ENCODE measurements around the gene ATP7A. TPM values are rescaled to one million over a fixed set of nuclear protein-coding genes. Genes with fewer than 3 reads are reported as not detected.

ATP7A gene
- total RNA-seq, 8 experiments from 2014 or later = 6.0 to 13.3 (median 8.1) TPM

DNA sequence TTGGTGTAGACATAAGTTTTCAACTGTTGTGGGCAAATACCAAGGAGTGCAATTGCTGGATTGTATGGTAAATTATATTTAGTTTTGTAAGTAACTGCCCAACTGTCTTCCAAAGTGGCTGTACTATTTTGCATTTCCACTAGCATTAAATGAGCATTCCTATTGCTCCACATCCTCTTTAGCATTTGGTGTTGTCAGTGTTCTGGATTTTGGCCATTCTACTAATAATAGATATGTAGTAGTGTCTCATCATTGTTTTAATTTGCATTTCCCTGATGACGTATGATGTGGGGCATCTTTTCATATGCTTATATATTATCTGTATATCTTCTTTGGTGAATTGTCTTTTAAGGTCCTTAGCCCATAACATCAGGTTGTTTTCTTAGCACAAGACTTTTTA is 41.7 kb downstream of the ATP7A start:
- 0 to 100% (median 18%) methylated on average over 1 of the region's 1 CpG; no CpG with 5 or more reads in 4 of the 10 experiments for WGBS, 10 experiments
- Histone ChIP-seq H3K4me3 (no peak overlapping the region), H3K4me1 (replicated peaks in 1 of 2) (no peaks in the 10 kb centered on the region), H3K27ac (no peak overlapping the region)
- ATAC-seq (replicated peaks in 6 of 8) = peak in 2 of 8 experiments; percentile 83 to 91
- in situ Hi-C loops (cut with MboI; ENCODE audit: low pct_unique_long_range_greater_than_20kb in 2 of 9, low sequenced_read_pairs in 9 of 9, unreplicated experiment in 9 of 9) = no loop called here

DNA sequence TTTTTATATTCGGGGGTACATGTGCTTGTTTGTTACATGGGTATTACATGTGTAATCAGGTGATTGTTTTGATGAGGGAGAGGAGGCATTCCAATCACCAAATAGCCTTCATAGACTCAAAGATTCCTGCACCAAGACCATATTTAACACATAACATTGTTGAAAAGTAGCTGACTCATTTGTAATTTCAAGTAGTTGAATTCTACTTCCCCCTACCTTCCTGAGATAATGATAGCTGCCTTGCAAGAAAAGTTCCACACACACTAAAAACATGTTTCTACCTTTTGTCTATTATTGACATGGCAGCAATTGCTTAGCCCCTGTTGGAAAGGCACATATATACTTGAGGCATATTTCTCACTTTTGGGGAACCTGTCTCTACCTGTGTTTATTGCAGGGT is 42.8 kb downstream of the ATP7A start:
- Histone ChIP-seq H3K4me1 (replicated peaks in 1 of 2) (no peaks in the 10 kb centered on the region), H3K4me3 (no peak overlapping the region), H3K27ac (no peak overlapping the region)
- in situ Hi-C loops (cut with MboI; ENCODE audit: low pct_unique_long_range_greater_than_20kb in 2 of 9, low sequenced_read_pairs in 9 of 9, unreplicated experiment in 9 of 9) = no loop called here
- WGBS, 10 experiments = 14 to 100% (median 49%) methylated on average over 1 of the region's 1 CpG; no CpG with 5 or more reads in 6 of the 10 experiments
- no peak for ATAC-seq (replicated peaks in 6 of 8)

DNA sequence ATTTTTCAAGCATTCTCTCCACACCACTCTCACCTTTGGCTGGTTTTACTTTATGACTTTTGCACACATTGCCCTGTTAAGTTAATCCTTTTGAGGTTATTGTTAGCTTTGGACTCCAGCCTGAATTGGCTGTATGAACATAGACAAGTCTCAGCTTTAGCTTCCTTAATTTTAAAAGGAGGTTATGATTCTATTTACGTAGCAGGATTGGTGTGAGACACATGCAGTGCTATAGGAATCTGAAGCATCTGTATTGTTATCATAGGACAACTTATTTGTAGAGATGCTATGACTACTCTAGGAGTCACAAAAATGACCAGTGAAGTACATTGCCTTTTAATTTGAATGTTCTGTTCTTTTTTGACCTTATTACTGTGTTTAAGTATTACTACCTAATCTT is 43.2 kb downstream of the ATP7A start:
- no peak for ATAC-seq (replicated peaks in 6 of 8)
- in situ Hi-C loops (cut with MboI; ENCODE audit: low pct_unique_long_range_greater_than_20kb in 2 of 9, low sequenced_read_pairs in 9 of 9, unreplicated experiment in 9 of 9) = no loop called here
- WGBS, 10 experiments = 40% methylated on average over 1 of the region's 1 CpG; no CpG with 5 or more reads in 9 of the 10 experiments
- no peak overlapping the region for H3K27ac ChIP-seq
- H3K4me1 ChIP-seq (replicated peaks in 1 of 2) = no peaks in the 10 kb centered on the region
- no peak overlapping the region for H3K4me3 ChIP-seq

- Histone ChIP-seq H3K27ac (no peak overlapping the region), H3K4me1 (replicated peaks in 1 of 2) (no peaks in the 10 kb centered on the region), H3K4me3 (no peak overlapping the region)
- ATAC-seq (replicated peaks in 6 of 8) = no peak
- in situ Hi-C loops (cut with MboI; ENCODE audit: low pct_unique_long_range_greater_than_20kb in 2 of 9, low sequenced_read_pairs in 9 of 9, unreplicated experiment in 9 of 9) = no loop called here
- WGBS, 10 experiments = 0 to 50% (median 42%) methylated on average over 1 of the region's 1 CpG; no CpG with 5 or more reads in 6 of the 10 experiments
Observed at GRCh38 chrX:77960567-77960966, 50.1 kb downstream of the ATP7A start.

GRCh38 chrX:77961063-77961462 is 50.6 kb downstream of the ATP7A start:
- no peak overlapping the region for H3K27ac ChIP-seq
- no peak overlapping the region for H3K4me3 ChIP-seq
- WGBS, 10 experiments = 40 to 100% (median 96%) methylated on average over 1 to 2 of the region's 2 CpGs; no CpG with 5 or more reads in 4 of the 10 experiments
- in situ Hi-C loops (cut with MboI; ENCODE audit: low pct_unique_long_range_greater_than_20kb in 2 of 9, low sequenced_read_pairs in 9 of 9, unreplicated experiment in 9 of 9) = no loop called here
- no peaks in the 10 kb centered on the region for H3K4me1 ChIP-seq (replicated peaks in 1 of 2)
- ATAC-seq (replicated peaks in 6 of 8) = no peak

DNA sequence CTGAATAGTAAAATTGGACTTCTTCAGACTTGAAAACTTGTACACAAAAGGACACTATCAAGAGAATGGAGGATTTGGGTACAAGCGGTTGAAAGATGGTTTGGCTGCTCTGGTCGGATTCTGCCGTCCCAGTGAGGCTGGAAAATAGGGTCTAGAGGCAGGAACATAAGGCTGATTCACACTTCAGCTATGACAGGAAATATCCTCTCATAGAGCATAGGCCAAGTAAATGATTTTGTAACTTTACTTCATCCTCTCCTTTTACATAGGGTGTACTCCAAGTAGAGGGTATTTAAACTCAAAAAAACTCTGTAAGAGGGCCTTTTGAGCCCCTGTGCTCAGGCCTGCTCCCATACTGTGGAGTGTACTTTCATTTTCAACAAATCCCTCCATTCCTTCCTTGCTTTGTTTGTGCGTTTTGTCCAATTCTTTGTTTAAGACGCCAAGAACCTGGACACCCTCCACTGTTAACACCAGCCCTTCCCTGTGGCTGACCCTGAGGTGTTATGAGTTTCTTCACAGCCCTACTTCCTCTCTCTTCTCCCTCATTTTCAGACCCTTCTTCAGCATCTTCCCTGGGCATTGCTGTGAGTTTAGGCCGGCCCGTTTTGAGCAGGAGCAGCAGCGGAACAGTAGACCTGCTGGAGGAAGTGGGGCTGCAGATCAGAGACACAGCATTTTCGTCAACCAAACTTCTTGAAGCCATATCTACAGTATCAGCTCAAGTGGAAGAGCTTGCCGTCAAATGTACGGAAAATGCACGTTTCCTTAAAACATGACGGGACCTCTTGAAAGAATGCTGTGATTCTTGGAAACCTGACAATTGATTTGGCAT is 51.8 kb downstream of the ATP7A start:
- in situ Hi-C loops (cut with MboI; ENCODE audit: low pct_unique_long_range_greater_than_20kb in 2 of 9, low sequenced_read_pairs in 9 of 9, unreplicated experiment in 9 of 9) = no loop called here
- Histone ChIP-seq H3K27ac (no peak overlapping the region), H3K4me1 (replicated peaks in 1 of 2) (no peaks in the 10 kb centered on the region), H3K4me3 (no peak overlapping the region)
- no peak for ATAC-seq (replicated peaks in 6 of 8)
- WGBS, 10 experiments = 65 to 92% (median 71%) methylated on average over 2 to 10 of the region's 13 CpGs; no CpG with 5 or more reads in 7 of the 10 experiments

- WGBS, 10 experiments = 20 to 100% (median 100%) methylated on average over 1 to 3 of the region's 3 CpGs; no CpG with 5 or more reads in 2 of the 10 experiments
- in situ Hi-C loops (cut with MboI; ENCODE audit: low pct_unique_long_range_greater_than_20kb in 2 of 9, low sequenced_read_pairs in 9 of 9, unreplicated experiment in 9 of 9) = no loop called here
- Histone ChIP-seq H3K4me3 (no peak overlapping the region), H3K27ac (no peak overlapping the region), H3K4me1 (replicated peaks in 1 of 2) (no peaks in the 10 kb centered on the region)
- ATAC-seq (replicated peaks in 6 of 8) = no peak
Observed at GRCh38 chrX:77966361-77966760, 55.9 kb downstream of the ATP7A start.

- no peaks in the 10 kb centered on the region for H3K4me1 ChIP-seq (replicated peaks in 1 of 2)
- in situ Hi-C loops (cut with MboI; ENCODE audit: low pct_unique_long_range_greater_than_20kb in 2 of 9, low sequenced_read_pairs in 9 of 9, unreplicated experiment in 9 of 9) = no loop called here
- H3K27ac ChIP-seq = no peak overlapping the region
- H3K4me3 ChIP-seq = no peak overlapping the region
- 50% methylated on average over 1 of the region's 1 CpG; no CpG with 5 or more reads in 8 of the 10 experiments for whole genome bisulfite sequencing, 10 experiments
- no peak for ATAC-seq (replicated peaks in 6 of 8)
Observed at GRCh38 chrX:77967631-77968030, 57.1 kb downstream of the ATP7A start.

GRCh38 chrX:77969538-77969937 is 59.0 kb downstream of the ATP7A start, which contains the start of gene PGAM4:
TSS of gene PGAM4 (minus strand) at chrX:77969638. CDS start at chrX:77969638, 0 bp downstream.
- Histone ChIP-seq H3K4me1 (replicated peaks in 1 of 2) (no peaks in the 10 kb centered on the region), H3K27ac (no peak within 1 kb of the TSS), H3K4me3 (no peak within 1 kb of the TSS)
- 80 to 100% (median 100%) methylated on average over 1 of the region's 13 CpGs; no CpG with 5 or more reads in 5 of the 10 experiments for WGBS, 10 experiments
- ATAC-seq (replicated peaks in 6 of 8) = no peak
- in situ Hi-C loops (cut with MboI; ENCODE audit: low pct_unique_long_range_greater_than_20kb in 2 of 9, low sequenced_read_pairs in 9 of 9, unreplicated experiment in 9 of 9) = no loop called here

DNA sequence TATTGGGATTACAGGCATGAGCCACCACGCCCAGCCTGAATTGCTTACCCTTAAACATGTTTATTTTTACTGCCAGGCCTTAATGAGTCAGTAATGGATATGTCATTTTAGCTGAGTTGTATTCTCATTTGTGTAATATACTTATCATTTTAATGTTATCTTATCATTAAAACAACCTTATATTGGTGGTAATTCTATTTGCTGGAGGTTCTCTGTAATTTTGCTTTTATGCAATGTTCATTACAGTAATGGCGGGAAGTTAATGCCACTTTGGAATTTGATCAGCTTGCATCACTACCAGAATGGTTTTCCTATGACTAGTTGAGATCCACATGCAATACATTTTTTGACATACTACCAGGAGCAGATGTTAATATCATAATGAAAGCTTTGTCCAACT is 65.3 kb downstream of the ATP7A start:
- in situ Hi-C loops (cut with MboI; ENCODE audit: low pct_unique_long_range_greater_than_20kb in 2 of 9, low sequenced_read_pairs in 9 of 9, unreplicated experiment in 9 of 9) = no loop called here
- no peak for ATAC-seq (replicated peaks in 6 of 8)
- Histone ChIP-seq H3K4me1 (replicated peaks in 1 of 2) (no peaks in the 10 kb centered on the region), H3K27ac (no peak overlapping the region), H3K4me3 (no peak overlapping the region)
- 50 to 100% (median 73%) methylated on average over 1 to 2 of the region's 2 CpGs; no CpG with 5 or more reads in 7 of the 10 experiments for WGBS, 10 experiments

DNA sequence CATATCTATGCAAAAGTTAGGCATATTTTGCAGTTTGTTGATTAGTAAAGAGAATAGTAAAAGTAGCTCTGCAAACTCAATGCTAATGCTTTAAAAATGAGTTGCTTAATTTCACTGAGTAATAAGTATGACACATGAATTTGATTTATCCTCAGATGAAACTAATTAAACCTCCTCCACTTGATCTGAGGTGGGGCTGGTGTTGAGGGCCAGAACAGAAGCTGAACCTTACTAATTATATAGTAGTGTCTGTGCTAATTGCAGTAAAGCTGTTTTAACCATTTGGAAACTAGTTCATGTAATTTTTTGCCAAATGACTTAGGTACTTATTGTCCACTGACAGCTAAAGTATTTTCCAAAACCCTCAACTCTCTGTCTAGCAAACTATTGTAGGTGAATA is 66.6 kb downstream of the ATP7A start:
- in situ Hi-C loops (cut with MboI; ENCODE audit: low pct_unique_long_range_greater_than_20kb in 2 of 9, low sequenced_read_pairs in 9 of 9, unreplicated experiment in 9 of 9) = no loop called here

GRCh38 chrX:77977518-77977917 is 67.0 kb downstream of the ATP7A start:
- no peak overlapping the region for H3K27ac ChIP-seq
- H3K4me1 ChIP-seq (replicated peaks in 1 of 2) = no peaks in the 10 kb centered on the region
- no peak overlapping the region for H3K4me3 ChIP-seq
- in situ Hi-C loops (cut with MboI; ENCODE audit: low pct_unique_long_range_greater_than_20kb in 2 of 9, low sequenced_read_pairs in 9 of 9, unreplicated experiment in 9 of 9) = no loop called here
- 50 to 100% (median 70%) methylated on average over 1 of the region's 1 CpG; no CpG with 5 or more reads in 6 of the 10 experiments for WGBS, 10 experiments
- ATAC-seq (replicated peaks in 6 of 8) = peak in 1 of 8 experiments; percentile 24

More for the DNA sequence above, 66.6 kb downstream of the ATP7A start:
- no peak for ATAC-seq (replicated peaks in 6 of 8)
- no peaks in the 10 kb centered on the region for H3K4me1 ChIP-seq (replicated peaks in 1 of 2)
- H3K4me3 ChIP-seq = no peak overlapping the region
- H3K27ac ChIP-seq = no peak overlapping the region

- Histone ChIP-seq H3K4me1 (replicated peaks in 1 of 2) (no peaks in the 10 kb centered on the region), H3K4me3 (no peak overlapping the region), H3K27ac (no peak overlapping the region)
- in situ Hi-C loops (cut with MboI; ENCODE audit: low pct_unique_long_range_greater_than_20kb in 2 of 9, low sequenced_read_pairs in 9 of 9, unreplicated experiment in 9 of 9) = no loop called here
- ATAC-seq (replicated peaks in 6 of 8) = no peak
- WGBS, 10 experiments = 30 to 100% (median 57%) methylated on average over 1 to 4 of the region's 4 CpGs; no CpG with 5 or more reads in 6 of the 10 experiments
Observed at GRCh38 chrX:77979870-77980269, 69.4 kb downstream of the ATP7A start.

All from motor neuron (in vitro differentiated cells).